GM23338 (cell line): Measurements from ENCODE around the gene PRKAG1. TPM values are rescaled to one million over a fixed set of nuclear protein-coding genes. Genes with fewer than 3 reads are reported as not detected.

Experiments
- ATAC-seq: fragments of 200-7000 bp; cut with Tn5 transposase; 3 replicates; pipeline ENCODE4 v1.9.1; 2020
- DNase-seq: peaks from one replicate; pipeline ENCODE4 v3.0.0-alpha.2; 2015; ENCODE audit warnings: low spot score
- H2AFZ ChIP-seq: fragments of 200-600 bp; sonication (generic); 2 replicates; pipeline ENCODE4 v1.8.0; 2016; ENCODE audit warnings: antibody characterized with exemption, mild to moderate bottlenecking, moderate library complexity
- H3F3A ChIP-seq: fragments of 200-600 bp; sonication (generic); replicated peaks from 2 replicates; pipeline ENCODE4 v1.8.0; 2017; ENCODE audit warnings: antibody characterized with exemption, mixed run types, low read depth
- H3K27ac ChIP-seq: fragments of 200-600 bp; sonication (generic); 2 replicates; pipeline ENCODE4 v1.6.1; 2016; ENCODE audit warnings: low read depth
- H3K27me3 ChIP-seq: fragments of 200-600 bp; sonication (generic); 2 replicates; pipeline ENCODE4 v1.8.0; 2016; ENCODE audit warnings: mild to moderate bottlenecking, mixed run types, moderate library complexity; ENCODE audit not compliant: insufficient read depth
- H3K36me3 ChIP-seq: fragments of 200-600 bp; sonication (generic); 2 replicates; pipeline ENCODE4 v1.8.0; 2016; ENCODE audit warnings: mild to moderate bottlenecking; ENCODE audit not compliant: insufficient read depth
- H3K4me1 ChIP-seq: fragments of 200-600 bp; sonication (generic); 2 replicates; pipeline ENCODE4 v1.8.0; 2016; ENCODE audit warnings: mild to moderate bottlenecking, moderate library complexity; ENCODE audit not compliant: insufficient read depth
- H3K4me2 ChIP-seq: fragments of 200-600 bp; sonication (generic); 2 replicates; pipeline ENCODE4 v1.7.1; 2017; ENCODE audit warnings: mixed run types
- H3K4me3 ChIP-seq: fragments of 200-600 bp; sonication (generic); 2 replicates; pipeline ENCODE4 v1.6.1; 2016; ENCODE audit warnings: mixed run types
- H3K79me2 ChIP-seq: fragments of 200-600 bp; sonication (generic); replicated peaks from 2 replicates; pipeline ENCODE4 v1.8.0; 2017; ENCODE audit warnings: mild to moderate bottlenecking; ENCODE audit not compliant: insufficient read depth
- H3K9me2 ChIP-seq: fragments of 200-600 bp; sonication (generic); 2 replicates; pipeline ENCODE4 v1.8.0; 2017; ENCODE audit not compliant: insufficient read depth
- H4K20me1 ChIP-seq: fragments of 200-600 bp; sonication (generic); replicated peaks from 2 replicates; pipeline ENCODE4 v1.8.0; 2017; ENCODE audit warnings: mild to moderate bottlenecking; ENCODE audit not compliant: insufficient read depth
- H3K27ac Mint-ChIP-seq: 2 replicates; pipeline ENCODE4 v1.8.0; 2020; ENCODE audit warnings: inconsistent platforms, mild to moderate bottlenecking, moderate library complexity, mixed read lengths
- H3K27me3 Mint-ChIP-seq: 3 replicates; pipeline ENCODE4 v1.8.0; 2022; ENCODE audit warnings: low read depth, mild to moderate bottlenecking, moderate library complexity, mixed read lengths, inconsistent platforms; ENCODE audit not compliant: insufficient read depth, poor library complexity
- H3K36me3 Mint-ChIP-seq: 3 replicates; pipeline ENCODE4 v1.8.0; 2021; ENCODE audit warnings: low read depth, mild to moderate bottlenecking, inconsistent platforms, moderate library complexity, mixed read lengths
- H3K4me1 Mint-ChIP-seq: 3 replicates; pipeline ENCODE4 v1.8.0; 2020; ENCODE audit warnings: mild to moderate bottlenecking, inconsistent platforms, mixed read lengths
- H3K4me3 Mint-ChIP-seq: 3 replicates; pipeline ENCODE4 v1.8.0; 2021; ENCODE audit warnings: moderate library complexity, mild to moderate bottlenecking, inconsistent platforms, mixed read lengths
- H3K9me3 Mint-ChIP-seq: 3 replicates; pipeline ENCODE4 v1.8.0; 2020; ENCODE audit warnings: moderate library complexity, mild to moderate bottlenecking, inconsistent platforms, mixed read lengths
- CREB1 ChIP-seq: fragments of 250-450 bp; sonication (Bioruptor Pico); IDR thresholded peaks from 2 replicates; pipeline ENCODE4 v1.5.0; 2020; ENCODE audit warnings: low read depth, mild to moderate bottlenecking, moderate library complexity
- EZH2 ChIP-seq: fragments of 200-600 bp; sonication (generic); IDR thresholded peaks from one replicate; pipeline ENCODE4 v1.8.0; 2017; ENCODE audit warnings: antibody characterized with exemption, mild to moderate bottlenecking, low read depth; ENCODE audit not compliant: unreplicated experiment
- EZH2phosphoT487 ChIP-seq: fragments of 200-600 bp; sonication (generic); IDR thresholded peaks from one replicate; pipeline ENCODE4 v1.8.1; 2018; ENCODE audit warnings: antibody characterized with exemption; ENCODE audit not compliant: unreplicated experiment
- POLR2AphosphoS5 ChIP-seq: IDR thresholded peaks from 2 replicates; pipeline ENCODE4 v1.6.1; 2016; ENCODE audit warnings: antibody characterized with exemption, low read depth
- ZNF331 ChIP-seq: fragments of 250-450 bp; sonication (Bioruptor Pico); IDR thresholded peaks from 2 replicates; pipeline ENCODE4 v1.5.0; 2020; ENCODE audit warnings: low read depth, mild to moderate bottlenecking, moderate library complexity
- polyA plus RNA-seq: library from polyadenylated mRNA; unstranded; fragments of >200 nt; fragmentation: Nextera tagmentation; extraction: Ambion mirVana; gene quantifications from 2 replicates; pipeline ENCODE4 v1.2.1, GENCODE V29; 2016
- total RNA-seq: library from RNA; depleted of rRNA; stranded (reverse); fragments of >200 nt; shearing (Covaris generic); gene quantifications from 2 replicates; pipeline ENCODE4 v1.2.3, GENCODE V29; 2014
- TF ChIP-seq, protein P1 (sequence below): fragments of 250-450 bp; sonication (Bioruptor Pico); IDR thresholded peaks from 2 replicates; pipeline ENCODE4 v1.5.0; 2020; ENCODE audit warnings: mild to moderate bottlenecking, moderate library complexity
- TF ChIP-seq, protein P2 (sequence below): IDR thresholded peaks from one replicate; pipeline ENCODE4 v1.6.1; 2018; ENCODE audit warnings: antibody characterized with exemption; ENCODE audit not compliant: unreplicated experiment
- TF ChIP-seq, protein P3 (sequence below): IDR thresholded peaks from 2 replicates; pipeline ENCODE4 v1.6.1; 2016; ENCODE audit warnings: antibody characterized with exemption

PRKAG1 gene
- total and polyA plus RNA-seq, 2 experiments from 2014 or later, result 19.9 to 35.4 TPM

DNA sequence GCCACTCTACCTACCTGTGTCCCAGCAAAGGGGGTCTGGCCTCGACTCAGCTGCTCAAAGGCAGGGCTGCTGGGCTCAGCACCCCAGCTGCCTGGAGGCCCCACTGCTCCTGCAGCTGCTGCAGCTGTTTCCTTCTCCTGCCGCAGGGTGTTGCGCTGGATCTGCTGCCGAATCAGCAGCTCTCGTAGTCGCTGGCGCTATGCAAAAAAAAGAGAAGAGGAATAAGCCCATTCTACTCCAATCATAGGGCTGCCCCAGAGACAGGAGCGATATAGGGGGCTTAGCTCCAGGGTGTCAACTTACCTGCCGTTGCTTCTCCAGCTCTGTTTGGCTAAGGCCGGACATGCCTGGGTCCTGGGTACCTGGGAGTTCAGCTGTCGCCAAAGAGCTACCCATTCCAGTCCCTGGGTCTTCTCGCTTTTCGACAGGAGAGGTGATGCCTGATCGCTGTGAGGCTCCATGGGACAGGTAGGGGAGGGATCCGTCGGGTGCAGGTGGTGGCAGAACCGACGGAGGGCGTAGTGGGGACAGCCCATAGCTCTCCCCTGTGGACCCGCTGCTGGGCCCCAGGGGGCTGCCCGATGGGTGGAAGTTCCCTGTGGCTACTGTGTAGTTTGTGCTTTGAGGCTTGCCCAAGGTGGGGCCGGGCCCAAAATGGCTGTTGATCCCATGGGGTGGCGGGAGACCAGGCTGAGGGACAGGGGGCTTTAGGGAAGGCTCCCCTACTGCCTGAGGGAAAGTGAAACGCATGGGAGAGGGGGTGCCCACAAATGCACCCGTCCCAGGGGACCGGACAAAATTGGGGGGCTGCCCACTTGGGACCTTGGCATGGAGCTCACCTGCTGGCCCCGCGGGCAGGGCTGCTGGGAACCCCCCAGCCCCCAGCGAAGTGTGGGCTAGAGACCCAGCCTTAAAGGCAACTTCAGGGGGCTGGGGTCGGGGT, 21.1 kb upstream of the PRKAG1 start (continued):
- TF ChIP-seq, protein P1, sequence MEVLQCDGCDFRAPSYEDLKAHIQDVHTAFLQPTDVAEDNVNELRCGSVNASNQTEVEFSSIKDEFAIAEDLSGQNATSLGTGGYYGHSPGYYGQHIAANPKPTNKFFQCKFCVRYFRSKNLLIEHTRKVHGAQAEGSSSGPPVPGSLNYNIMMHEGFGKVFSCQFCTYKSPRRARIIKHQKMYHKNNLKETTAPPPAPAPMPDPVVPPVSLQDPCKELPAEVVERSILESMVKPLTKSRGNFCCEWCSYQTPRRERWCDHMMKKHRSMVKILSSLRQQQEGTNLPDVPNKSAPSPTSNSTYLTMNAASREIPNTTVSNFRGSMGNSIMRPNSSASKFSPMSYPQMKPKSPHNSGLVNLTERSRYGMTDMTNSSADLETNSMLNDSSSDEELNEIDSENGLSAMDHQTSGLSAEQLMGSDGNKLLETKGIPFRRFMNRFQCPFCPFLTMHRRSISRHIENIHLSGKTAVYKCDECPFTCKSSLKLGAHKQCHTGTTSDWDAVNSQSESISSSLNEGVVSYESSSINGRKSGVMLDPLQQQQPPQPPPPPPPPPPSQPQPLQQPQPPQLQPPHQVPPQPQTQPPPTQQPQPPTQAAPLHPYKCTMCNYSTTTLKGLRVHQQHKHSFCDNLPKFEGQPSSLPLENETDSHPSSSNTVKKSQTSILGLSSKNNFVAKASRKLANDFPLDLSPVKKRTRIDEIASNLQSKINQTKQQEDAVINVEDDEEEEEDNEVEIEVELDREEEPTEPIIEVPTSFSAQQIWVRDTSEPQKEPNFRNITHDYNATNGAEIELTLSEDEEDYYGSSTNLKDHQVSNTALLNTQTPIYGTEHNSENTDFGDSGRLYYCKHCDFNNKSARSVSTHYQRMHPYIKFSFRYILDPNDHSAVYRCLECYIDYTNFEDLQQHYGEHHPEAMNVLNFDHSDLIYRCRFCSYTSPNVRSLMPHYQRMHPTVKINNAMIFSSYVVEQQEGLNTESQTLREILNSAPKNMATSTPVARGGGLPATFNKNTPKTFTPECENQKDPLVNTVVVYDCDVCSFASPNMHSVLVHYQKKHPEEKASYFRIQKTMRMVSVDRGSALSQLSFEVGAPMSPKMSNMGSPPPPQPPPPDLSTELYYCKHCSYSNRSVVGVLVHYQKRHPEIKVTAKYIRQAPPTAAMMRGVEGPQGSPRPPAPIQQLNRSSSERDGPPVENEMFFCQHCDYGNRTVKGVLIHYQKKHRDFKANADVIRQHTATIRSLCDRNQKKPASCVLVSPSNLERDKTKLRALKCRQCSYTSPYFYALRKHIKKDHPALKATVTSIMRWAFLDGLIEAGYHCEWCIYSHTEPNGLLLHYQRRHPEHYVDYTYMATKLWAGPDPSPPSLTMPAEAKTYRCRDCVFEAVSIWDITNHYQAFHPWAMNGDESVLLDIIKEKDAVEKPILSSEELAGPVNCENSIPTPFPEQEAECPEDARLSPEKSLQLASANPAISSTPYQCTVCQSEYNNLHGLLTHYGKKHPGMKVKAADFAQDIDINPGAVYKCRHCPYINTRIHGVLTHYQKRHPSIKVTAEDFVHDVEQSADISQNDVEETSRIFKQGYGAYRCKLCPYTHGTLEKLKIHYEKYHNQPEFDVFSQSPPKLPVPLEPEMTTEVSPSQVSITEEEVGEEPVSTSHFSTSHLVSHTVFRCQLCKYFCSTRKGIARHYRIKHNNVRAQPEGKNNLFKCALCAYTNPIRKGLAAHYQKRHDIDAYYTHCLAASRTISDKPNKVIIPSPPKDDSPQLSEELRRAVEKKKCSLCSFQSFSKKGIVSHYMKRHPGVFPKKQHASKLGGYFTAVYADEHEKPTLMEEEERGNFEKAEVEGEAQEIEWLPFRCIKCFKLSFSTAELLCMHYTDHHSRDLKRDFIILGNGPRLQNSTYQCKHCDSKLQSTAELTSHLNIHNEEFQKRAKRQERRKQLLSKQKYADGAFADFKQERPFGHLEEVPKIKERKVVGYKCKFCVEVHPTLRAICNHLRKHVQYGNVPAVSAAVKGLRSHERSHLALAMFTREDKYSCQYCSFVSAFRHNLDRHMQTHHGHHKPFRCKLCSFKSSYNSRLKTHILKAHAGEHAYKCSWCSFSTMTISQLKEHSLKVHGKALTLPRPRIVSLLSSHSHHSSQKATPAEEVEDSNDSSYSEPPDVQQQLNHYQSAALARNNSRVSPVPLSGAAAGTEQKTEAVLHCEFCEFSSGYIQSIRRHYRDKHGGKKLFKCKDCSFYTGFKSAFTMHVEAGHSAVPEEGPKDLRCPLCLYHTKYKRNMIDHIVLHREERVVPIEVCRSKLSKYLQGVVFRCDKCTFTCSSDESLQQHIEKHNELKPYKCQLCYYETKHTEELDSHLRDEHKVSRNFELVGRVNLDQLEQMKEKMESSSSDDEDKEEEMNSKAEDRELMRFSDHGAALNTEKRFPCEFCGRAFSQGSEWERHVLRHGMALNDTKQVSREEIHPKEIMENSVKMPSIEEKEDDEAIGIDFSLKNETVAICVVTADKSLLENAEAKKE, result no peak
- no peak for TF ChIP-seq EZH2

DNA sequence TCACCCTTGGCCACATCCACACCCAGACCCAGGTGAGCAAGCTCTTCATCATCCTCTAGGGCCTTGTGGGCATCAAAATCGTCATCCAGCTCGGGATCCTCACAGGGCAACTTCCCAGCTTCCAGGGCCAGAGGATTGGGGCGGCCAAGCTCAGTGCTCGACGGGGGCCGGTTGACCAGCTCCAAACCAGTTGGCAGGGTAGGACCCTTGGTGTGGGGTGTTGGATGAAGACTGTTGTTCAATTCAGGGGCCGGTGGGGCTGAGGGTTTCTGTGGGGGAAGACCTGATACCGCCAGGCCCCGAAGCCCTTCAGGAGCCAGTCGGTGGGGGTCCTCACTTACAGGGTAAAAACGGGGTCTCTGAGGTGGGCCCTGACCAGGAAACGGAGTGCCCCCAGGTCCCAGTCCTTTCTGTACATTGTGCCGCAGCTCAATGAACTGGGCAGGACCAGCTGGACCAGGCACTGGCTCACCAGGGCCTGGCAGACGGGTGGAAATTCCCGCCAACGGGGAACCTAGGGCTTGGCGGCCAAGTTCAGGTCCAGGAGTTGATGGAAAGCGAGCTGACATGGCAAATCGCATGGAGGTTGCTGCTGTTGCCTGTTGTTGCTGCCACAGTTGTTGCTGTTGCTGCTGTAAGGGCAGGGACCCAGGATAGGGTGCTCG, 19.8 kb upstream of the PRKAG1 start:
- Histone ChIP-seq H3K79me2 (no peaks in the 10 kb centered on the region), H3K4me2 (no peak overlapping the region), H3K4me1 (no peaks in the 10 kb centered on the region), H3K4me3 (no peak overlapping the region), H4K20me1 (peaks cover 17% of the 10 kb centered on the region), H2AFZ (no peak overlapping the region), H3K27me3 (no peaks in the 10 kb centered on the region), H3K36me3 (peaks cover 28% of the 10 kb centered on the region), H3K27ac (no peak overlapping the region), H3F3A (no peaks in the 10 kb centered on the region), H3K9me2 (no peaks in the 10 kb centered on the region)
- DNase-seq (no peak), ATAC-seq (no peak)
- Mint-ChIP-seq H3K9me3 (no peaks in the 10 kb centered on the region), H3K4me1 (no peaks in the 10 kb centered on the region), H3K27ac (no peak overlapping the region), H3K27me3 (peaks cover 4% of the 10 kb centered on the region), H3K4me3 (no peak overlapping the region), H3K36me3 (peaks cover 88% of the 10 kb centered on the region)
- TF ChIP-seq POLR2AphosphoS5 (no peak), ZNF331 (CRISPR knock-in tag) (no peak), EZH2phosphoT487 (no peak), CREB1 (CRISPR knock-in tag) (no peak)
- TF ChIP-seq, protein P2, sequence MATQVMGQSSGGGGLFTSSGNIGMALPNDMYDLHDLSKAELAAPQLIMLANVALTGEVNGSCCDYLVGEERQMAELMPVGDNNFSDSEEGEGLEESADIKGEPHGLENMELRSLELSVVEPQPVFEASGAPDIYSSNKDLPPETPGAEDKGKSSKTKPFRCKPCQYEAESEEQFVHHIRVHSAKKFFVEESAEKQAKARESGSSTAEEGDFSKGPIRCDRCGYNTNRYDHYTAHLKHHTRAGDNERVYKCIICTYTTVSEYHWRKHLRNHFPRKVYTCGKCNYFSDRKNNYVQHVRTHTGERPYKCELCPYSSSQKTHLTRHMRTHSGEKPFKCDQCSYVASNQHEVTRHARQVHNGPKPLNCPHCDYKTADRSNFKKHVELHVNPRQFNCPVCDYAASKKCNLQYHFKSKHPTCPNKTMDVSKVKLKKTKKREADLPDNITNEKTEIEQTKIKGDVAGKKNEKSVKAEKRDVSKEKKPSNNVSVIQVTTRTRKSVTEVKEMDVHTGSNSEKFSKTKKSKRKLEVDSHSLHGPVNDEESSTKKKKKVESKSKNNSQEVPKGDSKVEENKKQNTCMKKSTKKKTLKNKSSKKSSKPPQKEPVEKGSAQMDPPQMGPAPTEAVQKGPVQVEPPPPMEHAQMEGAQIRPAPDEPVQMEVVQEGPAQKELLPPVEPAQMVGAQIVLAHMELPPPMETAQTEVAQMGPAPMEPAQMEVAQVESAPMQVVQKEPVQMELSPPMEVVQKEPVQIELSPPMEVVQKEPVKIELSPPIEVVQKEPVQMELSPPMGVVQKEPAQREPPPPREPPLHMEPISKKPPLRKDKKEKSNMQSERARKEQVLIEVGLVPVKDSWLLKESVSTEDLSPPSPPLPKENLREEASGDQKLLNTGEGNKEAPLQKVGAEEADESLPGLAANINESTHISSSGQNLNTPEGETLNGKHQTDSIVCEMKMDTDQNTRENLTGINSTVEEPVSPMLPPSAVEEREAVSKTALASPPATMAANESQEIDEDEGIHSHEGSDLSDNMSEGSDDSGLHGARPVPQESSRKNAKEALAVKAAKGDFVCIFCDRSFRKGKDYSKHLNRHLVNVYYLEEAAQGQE, result no peak
- TF ChIP-seq, protein P3, sequence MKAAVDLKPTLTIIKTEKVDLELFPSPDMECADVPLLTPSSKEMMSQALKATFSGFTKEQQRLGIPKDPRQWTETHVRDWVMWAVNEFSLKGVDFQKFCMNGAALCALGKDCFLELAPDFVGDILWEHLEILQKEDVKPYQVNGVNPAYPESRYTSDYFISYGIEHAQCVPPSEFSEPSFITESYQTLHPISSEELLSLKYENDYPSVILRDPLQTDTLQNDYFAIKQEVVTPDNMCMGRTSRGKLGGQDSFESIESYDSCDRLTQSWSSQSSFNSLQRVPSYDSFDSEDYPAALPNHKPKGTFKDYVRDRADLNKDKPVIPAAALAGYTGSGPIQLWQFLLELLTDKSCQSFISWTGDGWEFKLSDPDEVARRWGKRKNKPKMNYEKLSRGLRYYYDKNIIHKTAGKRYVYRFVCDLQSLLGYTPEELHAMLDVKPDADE, result no peak
